HG03354 (cell line): ENCODE measurements around the gene TMEM115.
A peak's percentile ranks its signal among the peaks of the same experiment; 100 is the strongest.

Source experiments
- ATAC-seq: cut with Tn5 transposase; IDR thresholded peaks from one replicate; pipeline ENCODE4 v1.9.1; 2021; ENCODE audit warnings: mild to moderate bottlenecking; ENCODE audit not compliant: unreplicated experiment, poor library complexity, severe bottlenecking

TMEM115 gene

DNA sequence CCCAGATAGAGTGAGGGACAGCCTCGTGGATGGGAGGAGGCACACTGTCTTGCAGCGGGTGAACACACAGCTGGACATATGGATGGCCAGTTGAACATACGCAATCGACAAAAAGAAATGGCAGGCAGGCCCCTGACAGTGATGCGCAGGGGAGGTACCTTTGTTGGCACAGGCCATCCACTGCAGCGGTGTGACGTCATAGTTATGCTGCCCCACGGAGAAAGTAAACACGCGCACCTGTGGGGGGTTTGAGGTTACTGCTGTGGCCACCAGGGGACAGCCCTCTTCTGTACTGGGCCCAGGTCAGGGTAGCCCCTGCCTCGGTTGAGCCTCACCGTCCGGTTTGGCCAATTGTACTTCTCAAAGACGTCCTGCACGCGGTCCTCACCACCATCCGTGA lies 19.4 kb upstream of the TMEM115 start:
- ATAC-seq, result no peak

DNA sequence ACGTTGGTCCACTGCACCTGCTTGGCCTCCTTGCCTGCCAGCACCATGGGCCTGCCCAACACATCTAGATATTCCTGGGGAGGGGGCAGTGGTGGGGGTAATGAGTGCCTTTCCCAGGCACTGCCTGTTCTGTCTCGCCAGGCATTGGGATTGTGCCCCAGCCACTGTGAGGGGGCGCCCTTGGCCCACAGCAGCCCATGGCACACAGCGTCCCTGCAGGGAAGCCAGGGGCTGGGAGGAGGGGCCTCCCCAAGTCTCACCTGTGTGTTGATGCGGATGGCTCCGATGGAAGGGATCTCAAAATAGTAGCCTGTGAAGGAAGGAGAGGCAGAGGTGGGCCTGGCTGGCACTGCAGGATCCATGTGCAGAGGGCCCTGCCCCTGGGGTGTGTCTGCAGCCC lies 18.7 kb upstream of the TMEM115 start:
- ATAC-seq, result no peak

DNA sequence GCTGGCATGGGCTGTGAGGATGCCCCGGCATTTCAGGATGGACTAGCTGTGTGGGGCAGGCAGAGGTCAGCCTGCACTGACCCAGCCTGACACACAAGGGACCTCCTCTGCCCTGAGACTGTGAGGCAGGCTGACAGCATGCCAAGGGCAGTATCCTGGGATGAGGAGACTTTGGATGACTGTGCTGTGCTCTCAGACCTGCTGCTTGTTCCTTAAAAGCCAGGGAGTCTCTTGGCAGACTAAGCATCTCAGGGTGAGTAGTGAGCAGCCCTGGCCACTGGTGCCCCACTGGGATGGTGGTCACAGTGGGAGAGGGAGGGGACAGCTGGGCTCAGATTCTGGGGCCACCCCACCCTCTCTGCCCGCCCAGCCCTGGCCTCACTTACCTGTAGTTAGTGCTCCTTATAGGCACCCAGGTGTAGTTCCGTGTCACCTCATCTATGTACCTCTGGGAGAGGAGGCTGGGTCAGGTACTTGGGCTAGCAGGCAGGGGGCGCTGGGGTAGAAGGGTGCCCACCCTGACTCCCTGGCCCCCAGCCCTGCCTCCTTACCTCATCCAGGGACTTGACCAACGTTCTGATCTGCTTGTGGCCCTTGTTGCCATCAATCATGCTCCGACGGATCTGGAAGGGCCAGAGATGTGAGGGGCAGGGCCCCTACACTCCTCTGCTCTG lies 16.1 kb upstream of the TMEM115 start:
- ATAC-seq, result no peak

GRCh38 chr3:50374363-50375257 lies 15.3 kb upstream of the TMEM115 start:
- no peak for ATAC-seq

DNA sequence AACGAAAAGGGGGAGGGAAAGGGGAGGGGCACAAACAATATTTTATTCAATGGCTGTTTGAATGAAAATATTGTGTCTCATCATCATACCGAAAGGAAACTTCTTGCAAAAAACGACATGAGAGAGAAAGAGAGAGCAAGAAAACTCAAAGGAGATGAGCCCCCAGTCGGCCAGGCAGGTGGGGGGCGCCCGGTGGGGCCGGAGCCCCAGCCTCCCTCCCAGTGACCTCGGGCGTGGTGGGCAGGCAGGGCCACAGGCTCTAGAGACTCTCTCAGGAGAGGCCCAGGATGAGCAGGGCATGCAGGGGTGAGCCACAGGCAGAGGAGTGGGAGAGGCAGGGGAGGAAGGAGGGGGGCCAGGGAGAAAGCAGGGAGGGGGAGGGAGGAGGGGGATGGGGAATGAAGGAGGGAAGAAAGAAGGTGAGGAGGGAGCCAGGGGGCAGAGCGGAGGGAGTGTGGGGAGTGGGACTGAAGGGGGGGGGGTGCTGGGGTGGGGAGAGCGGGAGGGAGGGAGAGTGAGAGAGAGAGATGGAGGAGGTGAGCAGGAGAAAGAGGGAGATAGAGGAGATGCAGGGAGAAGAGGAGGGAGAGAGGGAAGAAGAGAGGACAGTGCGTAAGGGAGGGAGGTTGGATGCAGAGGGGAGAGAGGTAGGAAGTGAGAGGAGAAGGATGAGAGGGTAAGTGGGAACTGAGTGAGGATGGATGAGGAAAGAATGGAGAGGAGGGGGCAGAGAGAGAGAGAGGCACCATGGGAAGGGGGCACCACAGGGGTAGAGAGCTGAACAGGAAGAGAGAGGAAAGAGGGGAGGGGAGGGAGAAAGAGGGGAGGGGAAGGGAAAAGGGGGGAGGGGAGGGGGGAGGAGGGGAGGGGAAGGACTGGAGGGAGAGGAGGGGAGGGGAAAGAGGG lies 14.1 kb upstream of the TMEM115 start:
- no peak for ATAC-seq

- no peak for ATAC-seq
Measured at GRCh38 chr3:50372349-50372748, 13.0 kb upstream of the TMEM115 start.

DNA sequence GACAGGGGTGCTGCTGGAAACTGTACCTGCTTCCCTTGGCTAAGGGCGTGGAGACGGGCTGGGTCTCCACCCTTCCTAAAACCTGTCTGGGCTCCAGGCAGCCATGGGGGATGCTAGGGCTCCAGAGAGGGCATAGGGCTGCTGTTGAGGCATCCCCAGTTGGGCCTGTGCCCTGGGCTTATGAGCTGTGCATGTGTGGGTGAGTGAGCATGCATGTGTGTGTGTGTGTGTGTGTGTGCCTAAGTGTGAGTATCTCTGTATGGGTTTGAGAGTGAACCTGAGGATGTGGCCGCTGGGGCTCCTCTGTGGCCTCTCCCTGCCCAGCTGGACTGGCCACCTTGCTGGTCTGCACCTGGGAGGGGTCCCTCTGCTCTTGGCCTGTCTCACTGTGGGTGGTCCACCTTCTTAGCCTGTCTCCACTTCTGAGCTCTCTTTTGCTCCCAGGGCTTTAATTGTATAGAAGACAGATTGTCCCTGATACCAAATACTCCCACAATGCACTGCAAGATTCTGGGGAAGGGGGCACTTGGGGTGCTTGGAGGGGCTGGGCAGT lies 11.9 kb upstream of the TMEM115 start:
- no peak for ATAC-seq

- ATAC-seq, result no peak
Measured at GRCh38 chr3:50370594-50370993, 11.3 kb upstream of the TMEM115 start.

- no peak for ATAC-seq
Measured at GRCh38 chr3:50369012-50369670, 9.8 kb upstream of the TMEM115 start.

DNA sequence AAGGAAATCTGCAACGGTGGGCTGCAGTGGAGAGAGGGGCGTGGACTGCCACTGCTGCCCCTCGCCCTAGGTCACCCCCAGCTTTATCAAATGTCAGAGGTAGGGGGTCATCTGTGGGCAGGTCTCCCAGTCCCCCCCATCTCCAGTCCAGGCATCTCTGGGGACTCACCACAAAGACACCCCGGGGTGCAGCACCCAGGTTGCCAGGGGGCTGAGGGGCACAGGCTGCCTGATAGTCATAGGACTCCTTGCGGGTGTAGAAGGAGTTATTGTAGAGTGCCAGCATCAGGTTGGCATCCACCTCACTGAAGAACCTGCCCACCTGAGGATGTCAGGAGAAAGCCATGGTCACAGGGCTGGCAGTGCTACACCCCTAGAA lies 6.5 kb upstream of the TMEM115 start:
- no peak for ATAC-seq

DNA sequence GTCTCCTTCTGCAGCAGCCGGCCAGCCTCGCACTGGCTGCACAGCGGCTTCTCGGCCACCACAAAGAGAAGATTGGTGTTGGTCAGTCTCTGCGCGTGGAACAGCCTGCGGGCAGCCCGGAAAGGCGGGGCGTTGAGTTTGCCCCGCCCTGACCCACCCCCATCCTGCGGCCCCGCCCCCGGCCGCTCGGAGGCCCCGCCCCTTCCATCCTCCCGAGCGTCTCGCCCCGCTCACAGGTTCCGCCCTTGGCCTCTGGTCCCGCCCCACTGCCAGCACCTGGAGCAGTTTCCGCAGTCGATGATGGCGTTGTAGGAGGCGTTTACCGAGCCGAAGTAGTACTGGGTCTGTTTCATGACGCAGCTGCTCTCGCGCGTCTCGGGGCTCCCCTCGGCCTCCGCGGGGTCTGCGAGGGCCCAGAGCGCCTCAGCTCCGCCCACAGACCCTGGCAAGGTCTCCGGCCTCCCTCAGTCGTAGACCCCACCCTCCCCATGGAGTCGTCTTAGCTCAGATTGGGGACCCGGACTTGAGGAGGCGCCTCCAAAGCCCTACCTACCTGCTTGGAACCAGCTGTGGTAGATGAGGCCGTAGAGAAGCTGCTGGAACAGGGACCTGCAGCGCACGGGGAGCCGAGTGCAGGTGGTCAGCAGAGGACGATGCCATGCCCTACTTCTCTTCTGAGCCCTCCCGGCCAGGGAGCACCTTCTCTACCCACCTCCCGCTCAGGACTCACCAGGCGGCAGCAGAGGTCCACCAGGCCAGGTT lies 5.9 kb upstream of the TMEM115 start:
- peak; percentile 92 for ATAC-seq

GRCh38 chr3:50364573-50365079 lies 5.3 kb upstream of the TMEM115 start:
- peak; percentile 12 for ATAC-seq

DNA sequence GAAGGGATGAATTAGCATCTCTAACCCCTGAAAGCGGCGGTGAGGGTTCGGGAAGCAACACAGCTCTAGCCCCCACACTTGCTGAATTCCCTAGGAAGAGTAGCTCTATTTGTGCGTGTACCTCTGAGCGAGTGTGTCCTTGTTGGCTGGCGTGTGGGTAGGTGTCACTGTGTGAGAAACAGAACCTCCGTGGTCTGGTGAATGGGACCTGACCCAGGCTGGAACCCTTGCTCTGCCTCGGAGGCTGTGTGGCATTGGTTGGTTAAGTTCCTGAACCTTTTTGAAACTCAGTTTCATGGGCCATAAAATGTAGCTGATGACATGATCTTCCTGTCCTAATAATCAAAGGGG lies 414 bp upstream of the TMEM115 start:
- peak; percentile 14 for ATAC-seq

GRCh38 chr3:50358355-50358910 lies 888 bp downstream of the TMEM115 start:
- no peak for ATAC-seq

GRCh38 chr3:50357481-50357880 lies 1.8 kb downstream of the TMEM115 start:
- ATAC-seq, result no peak

DNA sequence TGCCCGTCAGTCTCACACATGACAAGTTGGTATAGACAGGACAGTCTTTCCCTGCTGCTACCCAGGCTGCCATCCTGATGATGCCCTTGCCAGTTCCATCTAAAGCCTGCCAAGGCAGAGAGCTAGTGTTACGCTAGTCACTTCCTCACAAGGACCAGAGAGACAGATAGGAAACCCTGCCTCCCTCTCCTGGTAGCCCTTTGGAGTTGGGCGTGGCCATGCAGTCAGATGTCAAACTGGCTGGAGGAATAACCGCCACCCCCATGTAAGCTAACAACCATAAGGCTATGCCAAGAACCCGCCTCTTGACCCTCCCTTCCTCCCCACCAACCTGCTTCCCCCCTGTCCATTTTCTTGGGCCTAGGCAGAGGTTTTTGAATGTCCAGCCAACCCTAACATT lies 2.8 kb downstream of the TMEM115 start:
- no peak for ATAC-seq

DNA sequence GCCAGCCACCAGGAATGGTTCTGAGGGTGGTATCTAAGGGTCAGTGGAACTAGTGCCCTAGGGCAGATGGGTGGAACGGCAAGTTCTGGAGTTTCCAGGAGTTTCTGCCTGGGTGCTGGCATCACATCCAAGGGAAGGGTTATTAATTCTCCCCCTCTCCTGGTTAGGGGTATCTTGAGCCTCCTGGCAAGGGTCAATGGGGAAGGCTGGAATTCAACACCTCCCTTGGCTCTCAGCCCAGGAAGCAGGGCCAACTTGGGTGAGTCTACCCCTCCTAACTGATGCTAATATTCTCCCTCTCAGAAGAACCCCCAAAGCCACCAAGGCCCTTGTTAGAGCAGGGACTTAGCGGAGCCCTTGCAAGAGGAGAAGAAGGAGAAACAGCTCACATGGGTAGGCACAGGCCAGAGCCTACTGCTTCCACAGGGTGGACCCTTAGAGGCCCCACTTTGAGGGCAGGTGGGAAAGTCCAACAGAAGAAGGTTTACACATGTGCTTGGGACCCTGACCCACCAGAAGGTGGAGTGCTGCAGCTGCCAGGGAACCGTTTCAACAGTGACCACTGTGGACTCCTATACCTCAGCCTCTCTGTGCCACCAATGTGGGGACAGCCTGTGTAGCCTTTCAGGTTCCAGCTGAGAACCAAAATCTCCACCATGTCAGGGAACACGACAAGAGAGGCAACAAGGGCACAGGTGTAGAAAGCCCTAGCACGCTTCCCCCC lies 3.3 kb downstream of the TMEM115 start:
- ATAC-seq, result no peak

- no peak for ATAC-seq
Measured at GRCh38 chr3:50354850-50355249, 4.5 kb downstream of the TMEM115 start.
